SK-N-MC (cell line): ENCODE measurements around the gene FAHD2B.
"Not testable (repeated sequence)": the region's sequence is repeated elsewhere in the genome, so short reads cannot be mapped to it uniquely, and the experiment has no call there.

Experiments
- DNase-seq: peaks from one replicate; pipeline ENCODE4 v3.0.0-alpha.2; 2011; ENCODE audit warnings: low read depth, low spot score
- H3K27ac ChIP-seq: fragments of 200-600 bp; sonication (generic); 2 replicates; pipeline ENCODE4 v1.5.1; 2016; ENCODE audit warnings: mixed run types
- H3K36me3 ChIP-seq: fragments of 200-600 bp; sonication (generic); 2 replicates; pipeline ENCODE4 v1.6.1; 2017; ENCODE audit warnings: antibody characterized with exemption, low read length, mixed read lengths; ENCODE audit not compliant: insufficient read depth
- H3K4me3 ChIP-seq: fragments of 200-600 bp; sonication (generic); 2 replicates; pipeline ENCODE4 v1.5.1; 2016
- H3K9ac ChIP-seq: fragments of 200-600 bp; sonication (generic); 2 replicates; pipeline ENCODE4 v1.8.0; 2017; ENCODE audit warnings: mixed run types, mixed read lengths; ENCODE audit not compliant: insufficient read length
- H3K9me3 ChIP-seq: fragments of 200-600 bp; sonication (generic); 2 replicates; pipeline ENCODE4 v1.6.1; 2017; ENCODE audit warnings: low read depth, mild to moderate bottlenecking, antibody characterized with exemption, low read length, moderate library complexity, mixed read lengths
- EZH2 ChIP-seq: fragments of 200-600 bp; sonication (generic); IDR thresholded peaks from one replicate; pipeline ENCODE4 v1.6.1; 2017; ENCODE audit warnings: antibody characterized with exemption
- FOXP2 ChIP-seq: optimal IDR thresholded peaks from 2 replicates; pipeline ENCODE3; 2011; ENCODE audit warnings: mild to moderate bottlenecking, moderate library complexity; ENCODE audit not compliant: insufficient read depth; ENCODE audit errors: extremely low read length, control extremely low read depth
- POLR2AphosphoS5 ChIP-seq: IDR thresholded peaks from 2 replicates; pipeline ENCODE4 v1.6.1; 2012; ENCODE audit warnings: mild to moderate bottlenecking, low read depth, low read length, borderline replicate concordance

FAHD2B gene

DNA sequence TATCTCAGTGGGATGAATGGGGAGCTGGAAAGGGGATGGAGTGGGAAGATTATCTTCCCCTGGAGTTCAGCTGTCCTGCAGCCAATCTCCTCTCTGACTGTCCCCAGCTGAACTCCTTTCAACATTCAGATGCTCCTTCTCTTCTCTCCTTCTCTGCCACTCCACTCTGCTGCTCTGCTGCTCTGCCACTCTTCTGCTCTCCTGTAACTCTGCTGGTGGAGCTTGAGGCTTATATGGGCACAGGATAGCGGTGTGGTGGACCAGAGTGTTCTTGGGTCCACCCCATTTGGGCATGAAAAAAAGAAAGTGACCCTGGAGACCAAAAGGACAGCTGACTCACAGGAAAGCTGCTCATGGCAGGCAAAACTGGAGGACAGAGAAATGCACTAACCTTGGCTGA, 26.6 kb downstream of the FAHD2B start:
- no peaks in the 10 kb centered on the region for H3K9me3 ChIP-seq
- TF ChIP-seq FOXP2, result no peak
- TF ChIP-seq EZH2, result no peak
- no peak for TF ChIP-seq POLR2AphosphoS5
- no peak overlapping the region for H3K4me3 ChIP-seq
- DNase-seq, result no peak
- H3K27ac ChIP-seq, result no peak overlapping the region
- no peaks in the 10 kb centered on the region for H3K36me3 ChIP-seq
- no peak overlapping the region for H3K9ac ChIP-seq

DNA sequence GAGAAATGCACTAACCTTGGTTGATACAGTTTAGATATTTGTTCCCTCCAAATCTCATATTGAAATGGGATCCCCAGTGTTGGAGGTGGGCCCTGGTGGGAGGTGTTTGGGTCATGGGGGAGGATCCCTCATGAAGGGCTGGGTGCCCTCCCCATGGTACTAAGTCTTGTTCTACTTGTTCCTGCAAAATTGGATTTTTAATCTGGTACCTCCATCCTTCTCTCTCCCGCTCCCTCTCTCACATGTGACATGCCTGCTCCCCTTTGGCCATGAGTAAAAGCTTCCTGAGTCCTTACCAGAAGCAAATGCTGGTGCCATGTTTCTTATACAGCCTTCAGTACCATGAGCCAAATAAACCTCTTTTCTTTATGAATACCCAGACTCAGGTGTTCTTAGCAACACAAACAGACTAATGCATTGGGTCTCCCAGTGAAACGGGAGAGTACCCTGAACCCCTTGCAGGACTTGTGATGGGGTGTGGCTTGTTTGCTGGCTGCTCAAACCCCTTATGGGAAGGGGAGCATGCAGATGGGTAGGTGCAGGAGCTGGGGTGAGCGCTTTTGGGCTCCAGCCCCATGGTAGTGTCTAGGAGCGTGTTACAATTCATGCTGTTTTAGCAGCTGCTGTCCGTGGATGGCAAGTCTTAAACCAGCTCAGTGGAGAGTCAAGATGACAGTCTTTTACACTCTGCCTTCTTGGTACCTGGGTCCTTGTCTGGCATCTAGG, 27.2 kb downstream of the FAHD2B start:
- Histone ChIP-seq H3K9me3 (no peaks in the 10 kb centered on the region), H3K4me3 (no peak overlapping the region), H3K27ac (no peak overlapping the region), H3K36me3 (no peaks in the 10 kb centered on the region), H3K9ac (no peak overlapping the region)
- no peak for DNase-seq
- TF ChIP-seq FOXP2 (no peak), POLR2AphosphoS5 (no peak), EZH2 (no peak)

DNA sequence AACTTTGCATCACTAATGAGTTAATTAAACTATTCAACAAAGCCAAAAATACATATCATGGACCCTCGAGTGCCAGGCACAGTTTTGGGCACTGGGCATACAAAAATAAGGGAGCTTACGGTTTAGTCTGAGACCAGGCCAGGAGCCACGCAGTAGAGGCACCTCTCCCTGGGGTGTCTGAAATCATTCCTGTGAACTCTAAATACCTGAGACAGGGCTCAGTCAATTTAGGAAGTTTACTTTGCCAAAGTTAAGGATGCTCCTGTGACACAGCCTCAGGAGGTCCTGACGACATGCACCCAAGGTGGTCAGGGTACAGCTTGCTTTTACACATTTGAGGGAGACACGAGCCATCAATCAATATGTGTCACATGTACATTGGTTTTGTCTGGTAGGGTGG, 28.7 kb downstream of the FAHD2B start:
- not testable (repeated sequence) for H3K36me3 ChIP-seq, H3K4me3 ChIP-seq, H3K27ac ChIP-seq, H3K9ac ChIP-seq, H3K9me3 ChIP-seq, DNase-seq

DNA sequence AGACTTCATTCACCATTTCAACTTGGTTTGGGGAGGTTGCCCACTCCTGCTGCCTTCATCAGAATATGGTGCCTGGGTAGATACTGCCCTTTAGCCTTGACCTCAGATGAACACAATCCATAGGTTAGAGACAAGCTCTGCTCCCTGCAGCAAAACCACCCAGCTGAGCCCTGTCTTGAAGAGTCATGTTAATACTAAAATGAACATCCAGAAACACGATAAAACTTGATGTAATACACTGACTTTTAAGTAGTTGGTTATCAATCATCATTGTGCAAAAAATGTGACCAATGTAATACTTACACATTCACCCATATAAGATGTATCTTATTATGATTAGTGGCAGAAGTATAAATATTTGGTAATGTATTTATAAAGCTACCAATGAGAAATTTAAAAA, 32.7 kb downstream of the FAHD2B start:
- not testable (repeated sequence) for DNase-seq, H3K27ac ChIP-seq, H3K9ac ChIP-seq

DNA sequence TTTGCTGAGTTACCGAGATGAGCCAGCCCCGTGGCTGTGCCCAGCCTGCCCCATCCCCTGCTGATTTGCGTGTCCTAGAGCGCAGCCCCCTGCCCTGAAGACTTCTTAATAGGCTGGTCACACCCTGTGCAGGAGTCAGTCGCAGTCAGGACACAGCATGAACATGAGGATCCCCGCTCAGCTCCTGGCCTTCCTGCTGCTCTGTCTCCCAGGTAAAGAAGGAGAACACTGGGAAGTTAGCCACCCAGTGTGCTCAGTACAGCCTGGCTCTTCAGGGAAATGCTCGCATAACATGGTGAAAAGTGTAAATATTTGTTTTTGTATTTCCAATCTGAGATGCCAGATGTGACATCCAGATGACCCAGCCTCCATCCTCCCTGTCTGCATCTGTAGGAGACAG, 34.9 kb downstream of the FAHD2B start:
- H3K27ac ChIP-seq, DNase-seq, H3K36me3 ChIP-seq, H3K4me3 ChIP-seq, H3K9ac ChIP-seq, H3K9me3 ChIP-seq: not testable (repeated sequence)

More for the DNA sequence above, 32.7 kb downstream of the FAHD2B start:
- not testable (repeated sequence) for H3K9me3 ChIP-seq, H3K4me3 ChIP-seq, H3K36me3 ChIP-seq

DNA sequence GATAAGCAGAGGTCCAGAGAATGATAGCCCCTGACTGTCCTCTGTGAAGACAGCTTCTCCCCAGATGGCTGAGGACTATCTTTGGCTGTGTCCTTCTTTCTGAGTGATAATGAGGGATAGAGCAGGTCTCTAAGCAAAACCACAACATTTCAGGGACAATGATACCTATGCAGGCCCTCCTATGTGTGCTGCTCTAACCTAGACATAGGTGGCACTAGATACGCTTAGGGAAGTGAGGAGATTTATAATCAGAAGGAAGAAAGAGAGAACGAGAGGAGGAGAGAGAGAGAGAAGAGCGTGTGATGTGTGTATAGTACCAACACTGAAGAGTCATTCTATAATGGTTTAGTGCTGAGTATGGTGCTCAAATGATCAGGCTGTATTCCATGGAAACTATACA, 38.5 kb downstream of the FAHD2B start:
- H3K4me3 ChIP-seq, result not testable (repeated sequence)

DNA sequence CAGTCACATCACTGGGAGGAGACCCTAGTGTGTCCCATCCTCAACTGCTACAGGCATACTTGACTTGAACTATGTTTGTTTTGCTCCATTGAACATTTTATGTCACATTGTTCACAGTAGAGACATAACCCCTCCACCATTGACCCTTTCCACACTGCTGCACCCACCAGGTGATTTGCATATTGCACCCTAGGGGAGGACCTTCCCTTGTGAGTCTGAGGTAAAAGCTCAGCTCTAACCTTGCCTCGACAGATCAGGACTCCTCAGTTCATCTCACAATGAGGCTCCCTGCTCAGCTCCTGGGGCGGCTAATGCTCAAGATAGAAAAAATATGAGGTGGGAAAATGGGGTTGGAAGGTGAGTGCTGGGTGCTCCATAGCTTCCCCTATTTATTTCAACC, 44.6 kb downstream of the FAHD2B start:
- not testable (repeated sequence) for H3K4me3 ChIP-seq, H3K9ac ChIP-seq, H3K36me3 ChIP-seq, DNase-seq, H3K27ac ChIP-seq, H3K9me3 ChIP-seq

More for the DNA sequence above, 38.5 kb downstream of the FAHD2B start:
- not testable (repeated sequence) for H3K9me3 ChIP-seq, DNase-seq, H3K9ac ChIP-seq, H3K36me3 ChIP-seq, H3K27ac ChIP-seq

DNA sequence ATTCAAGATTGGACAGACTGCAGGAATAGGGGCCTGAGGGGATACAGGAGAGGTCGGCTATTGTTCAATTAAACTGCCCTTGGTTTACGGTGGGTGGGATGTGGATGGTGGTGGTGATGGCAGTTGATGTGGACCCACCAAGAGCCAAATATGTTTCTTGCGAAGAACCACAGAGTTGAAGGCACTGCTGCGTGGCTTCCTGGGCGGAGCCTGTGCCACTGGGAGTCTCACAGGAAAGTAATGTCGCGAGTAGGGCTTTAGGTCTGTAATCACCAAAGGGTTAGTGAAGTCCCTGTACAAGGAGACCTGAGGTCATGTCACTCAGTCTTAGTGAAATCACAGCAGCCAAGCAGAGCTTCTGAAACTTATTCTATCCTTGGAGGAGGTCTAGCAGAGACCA, 46.2 kb downstream of the FAHD2B start:
- not testable (repeated sequence) for DNase-seq, H3K9ac ChIP-seq, H3K27ac ChIP-seq, H3K4me3 ChIP-seq, H3K9me3 ChIP-seq, H3K36me3 ChIP-seq

DNA sequence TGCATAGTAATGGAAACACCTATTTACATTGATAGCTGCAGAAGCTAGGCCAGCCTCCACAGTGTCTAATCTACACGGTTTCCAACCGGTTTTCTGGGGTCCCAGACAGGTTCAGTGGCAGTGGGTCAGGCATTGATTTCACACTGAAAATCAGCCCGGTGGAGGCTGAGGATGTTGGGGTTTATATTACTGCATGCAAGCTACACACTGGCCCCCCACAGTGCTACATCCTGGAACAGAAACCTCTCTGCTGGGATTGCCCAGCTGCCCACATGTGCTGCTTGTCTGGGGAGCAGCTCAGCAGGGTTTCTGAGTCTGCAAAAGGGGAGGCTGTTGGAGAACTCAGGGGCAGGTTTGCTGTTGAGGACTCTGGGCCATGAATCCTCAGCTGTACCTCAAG, 48.0 kb downstream of the FAHD2B start:
- not testable (repeated sequence) for H3K27ac ChIP-seq, H3K9ac ChIP-seq, H3K36me3 ChIP-seq, DNase-seq, H3K9me3 ChIP-seq, H3K4me3 ChIP-seq

DNA sequence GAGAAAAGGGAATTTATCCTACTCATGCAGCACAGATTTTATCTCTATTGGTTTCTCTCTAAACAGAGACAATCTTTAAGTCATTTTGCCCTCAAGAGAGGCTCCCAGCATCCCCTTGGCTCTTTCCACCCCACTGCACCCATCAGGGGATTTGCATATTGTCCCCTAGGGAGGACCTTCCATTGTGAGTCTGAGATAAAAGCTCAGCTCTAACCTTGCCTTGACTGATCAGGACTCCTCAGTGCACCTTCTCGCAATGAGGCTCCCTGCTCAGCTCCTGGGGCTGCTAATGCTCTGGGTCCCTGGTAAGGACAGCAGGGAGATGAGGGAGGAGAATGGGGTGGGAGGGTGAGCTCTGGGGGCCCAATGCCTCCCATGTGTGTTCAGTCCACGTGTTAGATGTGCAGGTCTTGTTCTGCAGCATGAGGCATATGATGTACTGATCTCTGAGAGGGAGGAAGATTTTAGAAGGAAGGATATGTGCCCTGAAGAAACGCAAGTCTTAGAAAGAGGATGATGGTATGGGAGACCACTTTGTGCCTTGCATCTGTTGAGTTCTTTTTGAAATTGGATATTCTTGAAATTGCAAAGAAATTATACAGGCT, 48.7 kb downstream of the FAHD2B start:
- not testable (repeated sequence) for H3K27ac ChIP-seq, H3K4me3 ChIP-seq

More for the DNA sequence above, 48.7 kb downstream of the FAHD2B start:
- H3K36me3 ChIP-seq, H3K9ac ChIP-seq, H3K9me3 ChIP-seq, DNase-seq: not testable (repeated sequence)
